ENCODE results near the gene BCAN. TPM values are rescaled to one million over a fixed set of nuclear protein-coding genes. Genes with fewer than 3 reads are reported as not detected.

BCAN gene
- total and polyA plus RNA-seq, 2 of the 4 experiments (the other 2 are of a cell fraction): 0.07 TPM; not detected in 1

DNA sequence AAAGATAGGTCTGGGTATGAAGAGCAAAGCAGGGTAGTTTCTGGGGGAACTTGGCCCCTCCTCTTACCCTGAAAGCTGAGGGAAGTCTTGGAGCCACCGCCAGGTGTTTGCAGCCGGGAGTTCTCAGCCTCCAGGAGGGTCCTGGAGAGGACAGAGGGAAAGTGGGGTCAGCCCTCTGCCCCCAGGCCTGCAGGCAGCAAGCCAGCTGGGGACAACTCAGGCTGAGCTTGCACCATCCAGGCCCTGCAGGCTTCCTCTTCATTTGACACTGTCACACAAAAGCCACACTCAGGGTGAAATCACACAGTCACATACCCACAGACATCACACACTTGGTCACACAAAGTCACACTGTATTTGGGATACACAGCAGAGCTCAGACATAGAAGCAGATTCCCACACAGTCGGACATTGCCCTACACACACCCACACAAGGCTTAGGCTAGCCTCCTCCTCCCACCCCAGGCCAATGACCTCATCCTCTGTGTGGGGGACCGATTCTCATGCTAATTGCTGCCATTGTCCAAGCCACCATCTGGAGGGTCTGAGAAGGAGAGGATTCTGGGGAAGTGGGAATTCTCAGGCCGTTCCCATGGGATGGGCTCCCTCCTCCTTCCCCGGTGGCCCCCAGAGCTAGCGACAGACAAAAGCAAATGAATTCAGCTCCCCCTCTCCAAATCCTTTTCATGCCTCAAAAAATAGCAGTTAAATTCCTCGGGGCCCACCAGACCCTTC, 31.6 kb downstream of the BCAN start:
- peak overlapping the region; percentile 71 for H3K14ac ChIP-seq (replicated peaks; ENCODE audit: low read depth, low read length)
- H3K27ac ChIP-seq (ENCODE audit: insufficient read depth, low read length): no peak overlapping the region
- peak overlapping the region; percentile 22; the same call in 1 of the 2 replicates for H2AK5ac ChIP-seq (ENCODE audit: low read depth, low read length)
- H4K8ac ChIP-seq (ENCODE audit: low read depth in 2 of 2, low read length in 2 of 2): peak overlapping the region in 1 of 2 experiments; percentile 44; a peak in 1 of 4 replicates
- no peak for ATAC-seq (ENCODE audit: low read depth)
- H4K20me1 ChIP-seq (ENCODE audit: insufficient read depth, low read length): peaks cover 28% of the 10 kb centered on the region
- H3K4me2 ChIP-seq (ENCODE audit: low read depth, low read length): peak overlapping the region; percentile 19; the same call in 1 of the 2 replicates
- H3K9me1 ChIP-seq (ENCODE audit: insufficient read depth, low read length): peaks cover 18% of the 10 kb centered on the region
- H3K27me3 ChIP-seq (ENCODE audit: control insufficient read depth, insufficient read depth, low read length): no peaks in the 10 kb centered on the region; the same call in 1 of the 2 replicates
- 0 out of 2 replicates have a peak overlapping the region, but pooled peaks have one; percentile 25 for H3K9ac ChIP-seq (ENCODE audit: low read depth, low read length)
- H2AFZ ChIP-seq (replicated peaks; ENCODE audit: low read length, poor library complexity): peak overlapping the region; percentile 53
- ChIA-PET POLR2A (ENCODE audit: unreplicated experiment) (interaction anchor here (0.9 kb wide), 1 partner anchor 9 kb away, joined by 5 read pairs; no protein-coding TSS in a partner anchor), CTCF (no interaction called here)
- no peak overlapping the region for H4K91ac ChIP-seq (ENCODE audit: insufficient read depth, low read depth, low read length)
- H2BK15ac ChIP-seq (ENCODE audit: low read depth, low read length): 0 out of 3 replicates have a peak overlapping the region, but pooled peaks have one; percentile 2
- H3K4me1 ChIP-seq (ENCODE audit: control insufficient read depth, insufficient read depth, low read length): peaks cover 31% of the 10 kb centered on the region
- TF ChIP-seq, protein P1, sequence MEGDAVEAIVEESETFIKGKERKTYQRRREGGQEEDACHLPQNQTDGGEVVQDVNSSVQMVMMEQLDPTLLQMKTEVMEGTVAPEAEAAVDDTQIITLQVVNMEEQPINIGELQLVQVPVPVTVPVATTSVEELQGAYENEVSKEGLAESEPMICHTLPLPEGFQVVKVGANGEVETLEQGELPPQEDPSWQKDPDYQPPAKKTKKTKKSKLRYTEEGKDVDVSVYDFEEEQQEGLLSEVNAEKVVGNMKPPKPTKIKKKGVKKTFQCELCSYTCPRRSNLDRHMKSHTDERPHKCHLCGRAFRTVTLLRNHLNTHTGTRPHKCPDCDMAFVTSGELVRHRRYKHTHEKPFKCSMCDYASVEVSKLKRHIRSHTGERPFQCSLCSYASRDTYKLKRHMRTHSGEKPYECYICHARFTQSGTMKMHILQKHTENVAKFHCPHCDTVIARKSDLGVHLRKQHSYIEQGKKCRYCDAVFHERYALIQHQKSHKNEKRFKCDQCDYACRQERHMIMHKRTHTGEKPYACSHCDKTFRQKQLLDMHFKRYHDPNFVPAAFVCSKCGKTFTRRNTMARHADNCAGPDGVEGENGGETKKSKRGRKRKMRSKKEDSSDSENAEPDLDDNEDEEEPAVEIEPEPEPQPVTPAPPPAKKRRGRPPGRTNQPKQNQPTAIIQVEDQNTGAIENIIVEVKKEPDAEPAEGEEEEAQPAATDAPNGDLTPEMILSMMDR (conservative IDR thresholded peaks at IDR 0.05; ENCODE audit: low read depth, low read length): no peak
- TF ChIP-seq SMC3 (IDR thresholded peaks at IDR 0.05; ENCODE audit: low read depth, low read length): no peak
- TF ChIP-seq CHD1 (IDR thresholded peaks at IDR 0.05; ENCODE audit: low read depth, low read length): no peak
- TF ChIP-seq, protein P2, sequence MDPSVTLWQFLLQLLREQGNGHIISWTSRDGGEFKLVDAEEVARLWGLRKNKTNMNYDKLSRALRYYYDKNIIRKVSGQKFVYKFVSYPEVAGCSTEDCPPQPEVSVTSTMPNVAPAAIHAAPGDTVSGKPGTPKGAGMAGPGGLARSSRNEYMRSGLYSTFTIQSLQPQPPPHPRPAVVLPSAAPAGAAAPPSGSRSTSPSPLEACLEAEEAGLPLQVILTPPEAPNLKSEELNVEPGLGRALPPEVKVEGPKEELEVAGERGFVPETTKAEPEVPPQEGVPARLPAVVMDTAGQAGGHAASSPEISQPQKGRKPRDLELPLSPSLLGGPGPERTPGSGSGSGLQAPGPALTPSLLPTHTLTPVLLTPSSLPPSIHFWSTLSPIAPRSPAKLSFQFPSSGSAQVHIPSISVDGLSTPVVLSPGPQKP (IDR thresholded peaks at IDR 0.05; ENCODE audit: borderline replicate concordance, low read depth, low read length): no peak
- DNase-seq: peak; percentile 39
- no peak overlapping the region for H4K5ac ChIP-seq (ENCODE audit: low read depth, low read length)
- 21% methylated on average over 3 of the region's 8 CpGs; no CpG with 5 or more reads in 1 of the 2 experiments for WGBS, 2 experiments (ENCODE audit: extremely low coverage in 2 of 2, insufficient read length in 1 of 2)
- H2AK9ac ChIP-seq (replicated peaks; ENCODE audit: low read depth, low read length, poor library complexity): peak overlapping the region; percentile 85
- peaks cover 16% of the 10 kb centered on the region for H3K36me3 ChIP-seq (ENCODE audit: control insufficient read depth, insufficient read depth, low read length)
- no peak overlapping the region for H2BK5ac ChIP-seq (ENCODE audit: low read depth, low read length, poor library complexity, severe bottlenecking)
- peak overlapping the region; percentile 71; the same call in 1 of the 2 replicates for H2BK120ac ChIP-seq (ENCODE audit: low read depth, low read length)
- no peaks in the 10 kb centered on the region for H3K9me3 ChIP-seq (ENCODE audit: control insufficient read depth, insufficient read depth, low read length)
- H3K79me1 ChIP-seq (ENCODE audit: low read depth in 1 of 2, low read length in 2 of 2): peaks cover 15 to 58% of the 10 kb centered on the region in 2 experiments; a peak in 3 of 4 replicates
- H3K56ac ChIP-seq (ENCODE audit: extremely low read depth, insufficient read depth, low read length): no peak overlapping the region
- dilution Hi-C loops (cut with HindIII; ENCODE audit: low sequenced_read_pairs, unreplicated experiment) (no loop called here), intact Hi-C loops (cut with micrococcal nuclease) (no loop called here), in situ Hi-C loops (cut with MboI; ENCODE audit: low sequenced_read_pairs) (no loop called here)
- no TSS peak for BruUV-seq (replicated peaks)
- no peak overlapping the region for H3K18ac ChIP-seq (ENCODE audit: low read depth, low read length)
- H3K23ac ChIP-seq (ENCODE audit: low read depth, low read length): peak overlapping the region; percentile 48; the same call in 1 of the 2 replicates
- peak overlapping the region; percentile 69 for H3K4ac ChIP-seq (ENCODE audit: low read depth, low read length)
- no peak overlapping the region; the same call in 1 of the 2 replicates for H2BK20ac ChIP-seq (ENCODE audit: low read depth, low read length)
- no peak overlapping the region for H3K4me3 ChIP-seq (ENCODE audit: insufficient read depth, low read depth, low read length)

All from IMR-90 (cell line).